K562 treated with DMSO at 1 percent for 4 hours (cell line): ENCODE measurements around the gene THEM4. TPM values are rescaled to one million over a fixed set of nuclear protein-coding genes. Genes with fewer than 3 reads are reported as not detected.

ENCODE experiments used
- total RNA-seq: library from RNA; unstranded; fragments of 300-600 nt; gene quantifications from 2 replicates; pipeline ENCODE4 v1.2.3, GENCODE V29; 2022; ENCODE audit not compliant: insufficient read depth

The THEM4 gene
- total RNA-seq = 16.5 and 18.7 TPM in 2 replicates

GRCh38 chr1:151909167-151910149 is at the start of gene THEM4:
THEM4 (minus strand) TSS chr1:151909511; CDS start chr1:151909458, 53 bp downstream.

DNA sequence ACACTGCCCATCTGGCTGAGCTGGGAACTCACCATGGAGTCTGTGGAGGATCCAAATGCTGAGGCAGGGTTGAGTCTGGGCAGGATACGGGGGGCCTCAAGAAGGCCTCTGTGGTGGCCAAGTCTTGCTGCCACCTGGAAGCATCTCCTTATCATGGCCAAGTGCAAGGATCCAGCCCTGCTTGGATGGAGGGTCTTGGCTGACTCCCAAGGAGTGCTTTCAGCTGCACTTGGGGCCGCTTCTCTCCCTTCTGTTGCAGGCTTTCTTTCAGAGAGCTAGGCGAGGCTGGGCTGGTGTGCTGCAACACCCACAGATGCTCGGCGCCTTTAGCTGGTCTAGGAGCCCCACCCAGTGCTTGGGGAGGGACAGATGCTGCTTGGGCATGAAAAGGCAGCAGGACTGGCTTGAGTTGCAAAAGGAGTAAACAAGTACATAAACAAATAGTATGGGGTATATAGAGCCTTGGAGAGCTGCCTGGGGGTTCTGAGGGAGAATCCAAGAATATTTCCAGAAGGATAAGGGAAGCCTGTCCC is 55.8 kb downstream of the THEM4 start, which contains the start of gene THEM5:
Gene THEM5, minus strand, starts transcription at position 302 of the 533 bp plus-strand sequence. Its CDS starts 147 bp downstream, at position 155.

GRCh38 chr1:151839457-151840403 is 69.6 kb downstream of the THEM4 start, which contains the start of gene C2CD4D:
C2CD4D (minus strand) TSS chr1:151839820; CDS start chr1:151838989, 831 bp downstream.

DNA sequence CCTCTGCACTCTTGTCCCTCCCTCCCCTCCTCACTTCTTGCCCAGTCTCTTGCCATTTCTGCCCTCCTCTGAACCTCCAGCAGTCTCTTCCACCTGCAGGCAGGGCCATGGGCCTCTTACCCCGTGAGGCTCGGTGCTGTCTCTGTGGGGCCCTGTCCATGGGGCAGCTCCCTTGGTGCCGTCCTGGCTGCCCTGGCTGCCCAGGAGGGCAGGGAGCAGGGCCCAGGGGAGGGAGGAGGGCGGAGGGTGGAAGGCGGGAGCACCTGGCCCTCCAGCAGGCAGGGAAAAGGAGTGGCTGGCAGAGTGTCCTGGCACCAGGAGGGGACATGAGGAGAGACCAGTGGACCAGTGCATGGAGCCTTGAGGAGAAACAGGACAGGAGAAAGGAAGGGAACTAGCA is 77.7 kb downstream of the THEM4 start, which contains the start of gene RORC:
Gene RORC, minus strand, starts transcription at position 198 of the 400 bp plus-strand sequence. Its CDS starts 38 bp downstream, at position 160.

Other genes with a start within 250 kb of the THEM4 start
- gene CELF3, start 192.7 kb downstream of the THEM4 start, total RNA-seq = not detected in 2 replicates
- gene RIIAD1, start 188.0 kb downstream of the THEM4 start, total RNA-seq = not detected in 2 replicates
- gene MRPL9, start 146.0 kb downstream of the THEM4 start, total RNA-seq = 77.1 and 79.2 TPM in 2 replicates
- gene TDRKH, start 119.0 kb downstream of the THEM4 start, total RNA-seq = 5.4 and 6.6 TPM in 2 replicates
- gene LINGO4, start 104.1 kb downstream of the THEM4 start, total RNA-seq = not detected in 2 replicates
- not detected in 2 replicates for gene RORC, start 77.7 kb downstream of the THEM4 start, total RNA-seq
- gene C2CD4D, start 69.7 kb downstream of the THEM4 start, total RNA-seq = not detected in 2 replicates
- not detected in 2 replicates for gene THEM5, start 55.8 kb downstream of the THEM4 start, total RNA-seq
- not detected in 2 replicates for gene S100A10, start 84.3 kb upstream of the THEM4 start, total RNA-seq
- gene S100A11, start 127.5 kb upstream of the THEM4 start, total RNA-seq = 490 and 598 TPM in 2 replicates
- not detected in 2 replicates for gene TCHHL1, start 179.6 kb upstream of the THEM4 start, total RNA-seq
- gene TCHH, start 205.9 kb upstream of the THEM4 start, total RNA-seq = not detected in 2 replicates
- gene RPTN, start 249.7 kb upstream of the THEM4 start, total RNA-seq = not detected in 2 replicates